ENCODE measurements around the gene AK1.

- TF ChIP-seq CTCF (IDR thresholded peaks at IDR 0.05) (no peak), ATF6 (CRISPR knock-in tag; IDR thresholded peaks at IDR 0.05) (no peak)
- TF ChIP-seq, protein P1, sequence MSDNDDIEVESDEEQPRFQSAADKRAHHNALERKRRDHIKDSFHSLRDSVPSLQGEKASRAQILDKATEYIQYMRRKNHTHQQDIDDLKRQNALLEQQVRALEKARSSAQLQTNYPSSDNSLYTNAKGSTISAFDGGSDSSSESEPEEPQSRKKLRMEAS (CRISPR knock-in tag; IDR thresholded peaks at IDR 0.05) = no peak
These were observed 40.1 kb upstream of the AK1 start for GRCh38 chr9:127917603-127918002.
